ENCODE measurements around the gene GAB2. TPM values are rescaled to one million over a fixed set of nuclear protein-coding genes. Genes with fewer than 3 reads are reported as not detected.

GAB2 gene
- total and polyA plus RNA-seq, 10 of the 15 experiments (the other 5 are each of a cell fraction or from before 2014, with no cell fraction given): 0.69 to 12.6 (median 3.8) TPM

DNA sequence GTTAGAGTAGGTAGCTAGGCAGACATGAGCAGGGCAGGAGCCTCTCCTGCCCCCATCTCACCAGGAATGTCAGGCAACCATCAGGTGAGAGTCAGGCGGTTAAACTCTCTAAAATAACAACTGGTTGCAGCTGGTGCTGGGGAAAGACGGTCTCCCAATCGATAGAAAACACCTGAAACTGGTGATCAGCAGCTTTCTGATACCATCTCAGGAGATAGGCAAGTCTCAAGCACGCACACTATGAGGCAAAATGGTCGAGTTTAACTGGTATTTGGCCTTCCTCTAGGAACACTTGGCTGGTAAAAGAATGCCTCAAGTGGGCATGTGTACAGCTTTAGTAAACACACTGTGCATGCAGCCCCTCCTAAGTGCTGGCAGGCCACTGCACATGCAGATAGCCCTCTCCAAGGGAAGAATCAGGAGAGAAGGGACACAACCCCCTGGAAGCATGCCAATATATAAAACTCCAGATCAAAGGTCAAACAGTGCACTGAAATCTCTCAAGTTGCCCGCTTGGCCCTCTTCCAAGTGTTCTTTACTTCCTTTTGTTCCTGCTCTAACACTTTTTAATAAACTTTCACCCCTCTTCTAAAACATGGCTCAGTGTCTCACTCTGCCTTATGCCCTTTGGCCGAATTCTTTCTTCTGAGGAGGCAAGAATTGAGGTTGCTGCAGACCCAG, 140.2 kb downstream of the GAB2 start (continued):
- TF ChIP-seq, protein P1, sequence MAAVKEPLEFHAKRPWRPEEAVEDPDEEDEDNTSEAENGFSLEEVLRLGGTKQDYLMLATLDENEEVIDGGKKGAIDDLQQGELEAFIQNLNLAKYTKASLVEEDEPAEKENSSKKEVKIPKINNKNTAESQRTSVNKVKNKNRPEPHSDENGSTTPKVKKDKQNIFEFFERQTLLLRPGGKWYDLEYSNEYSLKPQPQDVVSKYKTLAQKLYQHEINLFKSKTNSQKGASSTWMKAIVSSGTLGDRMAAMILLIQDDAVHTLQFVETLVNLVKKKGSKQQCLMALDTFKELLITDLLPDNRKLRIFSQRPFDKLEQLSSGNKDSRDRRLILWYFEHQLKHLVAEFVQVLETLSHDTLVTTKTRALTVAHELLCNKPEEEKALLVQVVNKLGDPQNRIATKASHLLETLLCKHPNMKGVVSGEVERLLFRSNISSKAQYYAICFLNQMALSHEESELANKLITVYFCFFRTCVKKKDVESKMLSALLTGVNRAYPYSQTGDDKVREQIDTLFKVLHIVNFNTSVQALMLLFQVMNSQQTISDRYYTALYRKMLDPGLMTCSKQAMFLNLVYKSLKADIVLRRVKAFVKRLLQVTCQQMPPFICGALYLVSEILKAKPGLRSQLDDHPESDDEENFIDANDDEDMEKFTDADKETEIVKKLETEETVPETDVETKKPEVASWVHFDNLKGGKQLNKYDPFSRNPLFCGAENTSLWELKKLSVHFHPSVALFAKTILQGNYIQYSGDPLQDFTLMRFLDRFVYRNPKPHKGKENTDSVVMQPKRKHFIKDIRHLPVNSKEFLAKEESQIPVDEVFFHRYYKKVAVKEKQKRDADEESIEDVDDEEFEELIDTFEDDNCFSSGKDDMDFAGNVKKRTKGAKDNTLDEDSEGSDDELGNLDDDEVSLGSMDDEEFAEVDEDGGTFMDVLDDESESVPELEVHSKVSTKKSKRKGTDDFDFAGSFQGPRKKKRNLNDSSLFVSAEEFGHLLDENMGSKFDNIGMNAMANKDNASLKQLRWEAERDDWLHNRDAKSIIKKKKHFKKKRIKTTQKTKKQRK (IDR thresholded peaks at IDR 0.05; ENCODE audit: low read depth, low read length): no peak

DNA sequence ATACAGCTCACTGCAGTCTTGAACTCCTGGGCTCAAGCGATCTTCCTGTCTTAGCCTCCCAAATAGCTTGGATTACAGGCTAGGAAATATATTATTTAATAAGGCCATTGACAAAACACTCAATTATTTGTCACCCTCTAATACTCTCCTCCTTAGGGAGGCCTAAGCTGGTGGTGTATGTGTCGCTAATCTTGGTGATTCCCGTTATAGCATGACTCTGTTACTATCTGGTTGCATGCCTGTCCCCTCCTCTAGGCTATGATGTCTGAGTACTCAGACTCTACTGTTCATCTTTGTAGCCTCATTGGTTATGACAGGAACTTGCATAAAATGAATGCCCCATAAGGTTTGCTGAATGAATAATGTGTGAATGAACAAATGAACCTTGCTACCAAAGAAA, 141.3 kb downstream of the GAB2 start:
- intact Hi-C loops (cut with micrococcal nuclease; ENCODE audit: unreplicated experiment): no loop called here
- TF ChIP-seq, protein P2, sequence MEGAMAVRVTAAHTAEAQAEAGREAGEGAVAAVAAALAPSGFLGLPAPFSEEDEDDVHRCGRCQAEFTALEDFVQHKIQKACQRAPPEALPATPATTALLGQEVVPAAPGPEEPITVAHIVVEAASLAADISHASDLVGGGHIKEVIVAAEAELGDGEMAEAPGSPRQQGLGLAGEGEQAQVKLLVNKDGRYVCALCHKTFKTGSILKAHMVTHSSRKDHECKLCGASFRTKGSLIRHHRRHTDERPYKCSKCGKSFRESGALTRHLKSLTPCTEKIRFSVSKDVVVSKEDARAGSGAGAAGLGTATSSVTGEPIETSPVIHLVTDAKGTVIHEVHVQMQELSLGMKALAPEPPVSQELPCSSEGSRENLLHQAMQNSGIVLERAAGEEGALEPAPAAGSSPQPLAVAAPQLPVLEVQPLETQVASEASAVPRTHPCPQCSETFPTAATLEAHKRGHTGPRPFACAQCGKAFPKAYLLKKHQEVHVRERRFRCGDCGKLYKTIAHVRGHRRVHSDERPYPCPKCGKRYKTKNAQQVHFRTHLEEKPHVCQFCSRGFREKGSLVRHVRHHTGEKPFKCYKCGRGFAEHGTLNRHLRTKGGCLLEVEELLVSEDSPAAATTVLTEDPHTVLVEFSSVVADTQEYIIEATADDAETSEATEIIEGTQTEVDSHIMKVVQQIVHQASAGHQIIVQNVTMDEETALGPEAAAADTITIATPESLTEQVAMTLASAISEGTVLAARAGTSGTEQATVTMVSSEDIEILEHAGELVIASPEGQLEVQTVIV (IDR thresholded peaks at IDR 0.05; ENCODE audit: borderline replicate concordance, partially characterized antibody): no peak
- no peak for TF ChIP-seq CHD2 (IDR thresholded peaks at IDR 0.05; ENCODE audit: borderline replicate concordance, low read depth, low read length)
- TF ChIP-seq KAT2A (conservative IDR thresholded peaks at IDR 0.05; ENCODE audit: control insufficient read depth, low read depth, low read length): no peak
- TF ChIP-seq, protein P3, sequence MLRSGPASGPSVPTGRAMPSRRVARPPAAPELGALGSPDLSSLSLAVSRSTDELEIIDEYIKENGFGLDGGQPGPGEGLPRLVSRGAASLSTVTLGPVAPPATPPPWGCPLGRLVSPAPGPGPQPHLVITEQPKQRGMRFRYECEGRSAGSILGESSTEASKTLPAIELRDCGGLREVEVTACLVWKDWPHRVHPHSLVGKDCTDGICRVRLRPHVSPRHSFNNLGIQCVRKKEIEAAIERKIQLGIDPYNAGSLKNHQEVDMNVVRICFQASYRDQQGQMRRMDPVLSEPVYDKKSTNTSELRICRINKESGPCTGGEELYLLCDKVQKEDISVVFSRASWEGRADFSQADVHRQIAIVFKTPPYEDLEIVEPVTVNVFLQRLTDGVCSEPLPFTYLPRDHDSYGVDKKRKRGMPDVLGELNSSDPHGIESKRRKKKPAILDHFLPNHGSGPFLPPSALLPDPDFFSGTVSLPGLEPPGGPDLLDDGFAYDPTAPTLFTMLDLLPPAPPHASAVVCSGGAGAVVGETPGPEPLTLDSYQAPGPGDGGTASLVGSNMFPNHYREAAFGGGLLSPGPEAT (IDR thresholded peaks at IDR 0.05; ENCODE audit: low read depth): no peak
- TF ChIP-seq, protein P4, sequence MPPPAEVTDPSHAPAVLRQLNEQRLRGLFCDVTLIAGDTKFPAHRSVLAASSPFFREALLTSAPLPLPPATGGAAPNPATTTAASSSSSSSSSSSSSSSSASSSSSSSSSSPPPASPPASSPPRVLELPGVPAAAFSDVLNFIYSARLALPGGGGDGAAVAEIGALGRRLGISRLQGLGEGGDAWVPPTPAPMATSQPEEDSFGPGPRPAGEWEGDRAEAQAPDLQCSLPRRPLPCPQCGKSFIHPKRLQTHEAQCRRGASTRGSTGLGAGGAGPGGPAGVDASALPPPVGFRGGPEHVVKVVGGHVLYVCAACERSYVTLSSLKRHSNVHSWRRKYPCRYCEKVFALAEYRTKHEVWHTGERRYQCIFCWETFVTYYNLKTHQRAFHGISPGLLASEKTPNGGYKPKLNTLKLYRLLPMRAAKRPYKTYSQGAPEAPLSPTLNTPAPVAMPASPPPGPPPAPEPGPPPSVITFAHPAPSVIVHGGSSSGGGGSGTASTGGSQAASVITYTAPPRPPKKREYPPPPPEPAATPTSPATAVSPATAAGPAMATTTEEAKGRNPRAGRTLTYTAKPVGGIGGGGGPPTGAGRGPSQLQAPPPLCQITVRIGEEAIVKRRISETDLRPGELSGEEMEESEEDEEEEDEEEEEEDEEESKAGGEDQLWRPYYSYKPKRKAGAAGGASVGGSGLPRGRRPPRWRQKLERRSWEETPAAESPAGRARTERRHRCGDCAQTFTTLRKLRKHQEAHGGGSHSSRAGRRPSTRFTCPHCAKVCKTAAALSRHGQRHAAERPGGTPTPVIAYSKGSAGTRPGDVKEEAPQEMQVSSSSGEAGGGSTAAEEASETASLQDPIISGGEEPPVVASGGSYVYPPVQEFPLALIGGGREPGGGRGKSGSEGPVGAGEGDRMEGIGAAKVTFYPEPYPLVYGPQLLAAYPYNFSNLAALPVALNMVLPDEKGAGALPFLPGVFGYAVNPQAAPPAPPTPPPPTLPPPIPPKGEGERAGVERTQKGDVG (CRISPR knock-in tag; IDR thresholded peaks at IDR 0.05): no peak
- TF ChIP-seq SIX5 (IDR thresholded peaks at IDR 0.05; ENCODE audit: low read depth, low read length, severe bottlenecking): no peak
- TF ChIP-seq RB1 (IDR thresholded peaks at IDR 0.05; ENCODE audit: borderline replicate concordance): no peak
- WGBS (ENCODE audit: insufficient coverage, insufficient replicate concordance, low lambda C conversion rate, missing lambda C conversion rate): 70% methylated on average over 3 of the region's 3 CpGs
- BruUV-seq (replicated peaks): no TSS peak
- Histone ChIP-seq H2AFZ (ENCODE audit: control insufficient read depth, low read depth, low read length) (no peak overlapping the region), H4K20me1 (ENCODE audit: control insufficient read depth, insufficient read depth) (no peaks in the 10 kb centered on the region), H3K4me2 (ENCODE audit: control insufficient read depth, insufficient read depth) (no peak overlapping the region), H3K27ac (ENCODE audit: control insufficient read depth, insufficient read depth) (no peak overlapping the region), H3K79me2 (ENCODE audit: control insufficient read depth, insufficient read depth, low read length) (no peaks in the 10 kb centered on the region), H3K9ac (ENCODE audit: control insufficient read depth, insufficient read depth, low read length) (no peak overlapping the region), H3K27me3 (replicated peaks in 1 of 2; ENCODE audit: control insufficient read depth in 2 of 2, insufficient read depth in 2 of 2, low read length in 1 of 2) (no peaks in the 10 kb centered on the region), H3K4me1 (ENCODE audit: control insufficient read depth, insufficient read depth, low read length) (no peaks in the 10 kb centered on the region), H3K9me3 (replicated peaks; ENCODE audit: control insufficient read depth, insufficient read depth, low read length) (peaks cover 4% of the 10 kb centered on the region; the same call in 1 of the 3 replicates), H3K36me3 (ENCODE audit: control insufficient read depth in 2 of 2, insufficient read depth in 2 of 2, low read length in 1 of 2) (no peaks in the 10 kb centered on the region), H3K4me3 (no peak overlapping the region)
- ATAC-seq: no peak
- CTCF ChIA-PET: interaction anchor here (0.9 kb wide), 1 partner anchor 10 kb away, joined by 3 read pairs; no protein-coding TSS in a partner anchor
- SMC1A ChIA-PET (ENCODE audit: uncharacterized antibody, unreplicated experiment): interaction anchor here (0.9 kb wide), 1 partner anchor 10 kb away, joined by 3 read pairs; no protein-coding TSS in a partner anchor
- FAIRE-seq: no peak
- DNase-seq (ENCODE audit: low read depth, low spot score): no peak
- RAD21 ChIA-PET (ENCODE audit: unreplicated experiment): interaction anchor here (0.9 kb wide), 1 partner anchor 14 kb away, joined by 3 read pairs; no protein-coding TSS in a partner anchor
- POLR2A ChIA-PET: no interaction called here
- in situ Hi-C loops (cut with MboI): no loop called here
